NCI-H2196 (cell line): ENCODE results near the gene SHBG.
"Not testable (repeated sequence)": the region's sequence is repeated elsewhere in the genome, so short reads cannot be mapped to it uniquely, and the experiment has no call there.

Experiments
- DNase-seq: peaks from one replicate; lab custom pipeline; 2025; ENCODE audit not compliant: unreplicated experiment; lab: John Stamatoyannopoulos, UW

Gene SHBG, protein sequence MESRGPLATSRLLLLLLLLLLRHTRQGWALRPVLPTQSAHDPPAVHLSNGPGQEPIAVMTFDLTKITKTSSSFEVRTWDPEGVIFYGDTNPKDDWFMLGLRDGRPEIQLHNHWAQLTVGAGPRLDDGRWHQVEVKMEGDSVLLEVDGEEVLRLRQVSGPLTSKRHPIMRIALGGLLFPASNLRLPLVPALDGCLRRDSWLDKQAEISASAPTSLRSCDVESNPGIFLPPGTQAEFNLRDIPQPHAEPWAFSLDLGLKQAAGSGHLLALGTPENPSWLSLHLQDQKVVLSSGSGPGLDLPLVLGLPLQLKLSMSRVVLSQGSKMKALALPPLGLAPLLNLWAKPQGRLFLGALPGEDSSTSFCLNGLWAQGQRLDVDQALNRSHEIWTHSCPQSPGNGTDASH

DNA sequence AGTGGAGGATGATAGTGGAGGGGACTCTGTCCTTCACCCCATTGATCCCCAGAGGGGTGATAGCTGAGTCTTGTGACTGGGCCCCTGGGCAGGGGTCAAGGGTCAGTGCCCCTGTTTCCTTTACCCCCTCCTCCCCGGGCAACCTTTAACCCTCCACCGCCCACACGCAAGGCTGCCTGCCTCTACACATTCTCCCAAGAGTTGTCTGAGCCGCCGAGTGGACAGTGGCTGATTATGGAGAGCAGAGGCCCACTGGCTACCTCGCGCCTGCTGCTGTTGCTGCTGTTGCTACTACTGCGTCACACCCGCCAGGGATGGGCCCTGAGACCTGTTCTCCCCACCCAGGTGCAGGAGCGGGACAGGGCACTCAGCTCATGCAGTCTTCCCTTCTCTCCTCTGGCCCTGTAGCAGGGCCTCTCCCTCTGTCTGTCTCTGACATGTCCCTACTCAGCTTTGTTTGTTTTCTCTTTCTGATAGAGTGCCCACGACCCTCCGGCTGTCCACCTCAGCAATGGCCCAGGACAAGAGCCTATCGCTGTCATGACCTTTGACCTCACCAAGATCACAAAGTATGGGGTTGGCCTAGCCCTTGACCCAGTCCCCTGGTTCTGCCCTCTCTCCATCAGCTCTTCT is at the start of gene SHBG:
TSS of gene SHBG (plus strand) at position 197 of the 633 bp plus-strand sequence. CDS start at position 235, 38 bp downstream.
- DNase-seq: no peak

DNA sequence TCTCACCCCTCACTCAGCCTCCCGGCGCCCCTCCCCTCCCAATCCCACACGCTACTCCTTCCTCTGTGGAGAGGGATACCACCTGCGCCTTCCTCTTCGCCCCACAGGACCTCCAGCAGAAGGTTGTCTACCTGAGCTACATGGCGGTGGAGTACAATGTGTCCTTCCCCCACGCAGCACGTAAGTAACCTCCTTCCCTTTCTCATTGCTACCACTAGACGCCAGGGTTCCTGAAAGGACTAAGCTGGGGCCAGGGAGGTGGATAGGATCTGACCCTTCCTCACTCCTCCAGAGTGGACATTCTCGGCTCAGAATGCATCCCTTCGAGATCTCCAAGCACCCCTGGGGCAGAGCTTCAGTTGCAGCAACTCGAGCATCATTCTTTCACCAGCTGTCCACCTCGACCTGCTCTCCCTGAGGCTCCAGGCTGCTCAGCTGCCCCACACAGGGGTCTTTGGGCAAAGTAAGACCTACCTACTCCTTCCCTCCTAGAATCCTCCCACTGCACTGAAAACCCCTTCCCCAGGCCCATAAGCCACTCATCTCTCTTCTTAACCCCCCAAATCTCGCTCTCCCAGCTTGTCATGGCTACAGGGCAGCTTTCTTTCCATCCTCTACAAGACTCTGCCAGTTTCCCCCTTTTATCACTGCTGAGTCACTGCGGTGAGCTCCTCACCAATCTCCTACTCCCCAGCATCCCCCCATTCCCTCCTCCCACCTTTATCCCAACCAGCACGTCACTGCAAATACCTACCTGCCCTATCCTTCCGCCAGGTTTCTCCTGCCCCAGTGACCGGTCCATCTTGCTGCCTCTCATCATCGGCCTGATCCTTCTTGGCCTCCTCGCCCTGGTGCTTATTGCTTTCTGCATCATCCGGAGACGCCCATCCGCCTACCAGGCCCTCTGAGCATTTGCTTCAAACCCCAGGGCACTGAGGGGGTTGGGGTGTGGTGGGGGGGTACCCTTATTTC is 49.0 kb upstream of the SHBG start:
- no peak for DNase-seq

DNA sequence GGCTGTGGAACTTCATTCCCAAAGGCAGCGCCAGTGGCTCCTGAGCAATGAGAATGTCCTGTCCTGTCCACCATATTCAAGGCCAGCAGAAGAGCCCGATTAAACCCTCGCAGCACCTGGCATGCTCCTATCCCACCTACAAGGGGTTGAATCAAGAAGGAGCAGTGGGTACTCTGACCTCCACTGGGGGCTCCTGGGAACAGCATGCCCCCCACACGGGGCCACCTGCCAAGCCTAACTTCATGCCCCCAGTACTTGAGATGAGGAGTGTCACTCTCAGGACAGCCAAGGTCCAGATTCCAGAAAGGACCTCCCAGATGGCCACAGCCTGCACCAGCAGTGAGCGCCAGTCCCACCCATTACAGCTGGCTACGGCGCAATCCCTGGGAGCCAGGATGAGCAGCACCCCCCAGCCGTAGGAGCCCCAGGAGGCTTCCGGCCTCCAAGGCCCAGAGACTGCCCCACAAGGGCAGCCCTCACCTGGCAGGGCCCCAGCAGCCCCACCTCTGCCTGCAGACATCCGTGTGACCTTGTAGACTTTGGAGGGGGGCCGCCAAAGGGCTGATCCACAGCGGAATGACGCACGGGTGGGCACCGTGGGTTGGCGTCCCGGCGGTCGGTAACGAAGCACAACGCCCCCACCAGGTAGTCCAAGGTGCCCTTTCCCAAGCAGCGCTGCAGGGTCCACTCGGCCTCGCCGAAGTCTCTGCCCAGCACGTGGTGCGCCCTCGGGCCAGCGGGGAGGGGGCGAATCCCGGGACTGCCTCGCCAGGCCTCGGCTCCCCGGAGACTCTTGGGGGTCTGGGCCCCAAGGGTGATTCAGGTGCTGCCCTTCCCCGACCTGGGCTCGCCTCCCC is 47.3 kb upstream of the SHBG start:
- DNase-seq: no peak

DNA sequence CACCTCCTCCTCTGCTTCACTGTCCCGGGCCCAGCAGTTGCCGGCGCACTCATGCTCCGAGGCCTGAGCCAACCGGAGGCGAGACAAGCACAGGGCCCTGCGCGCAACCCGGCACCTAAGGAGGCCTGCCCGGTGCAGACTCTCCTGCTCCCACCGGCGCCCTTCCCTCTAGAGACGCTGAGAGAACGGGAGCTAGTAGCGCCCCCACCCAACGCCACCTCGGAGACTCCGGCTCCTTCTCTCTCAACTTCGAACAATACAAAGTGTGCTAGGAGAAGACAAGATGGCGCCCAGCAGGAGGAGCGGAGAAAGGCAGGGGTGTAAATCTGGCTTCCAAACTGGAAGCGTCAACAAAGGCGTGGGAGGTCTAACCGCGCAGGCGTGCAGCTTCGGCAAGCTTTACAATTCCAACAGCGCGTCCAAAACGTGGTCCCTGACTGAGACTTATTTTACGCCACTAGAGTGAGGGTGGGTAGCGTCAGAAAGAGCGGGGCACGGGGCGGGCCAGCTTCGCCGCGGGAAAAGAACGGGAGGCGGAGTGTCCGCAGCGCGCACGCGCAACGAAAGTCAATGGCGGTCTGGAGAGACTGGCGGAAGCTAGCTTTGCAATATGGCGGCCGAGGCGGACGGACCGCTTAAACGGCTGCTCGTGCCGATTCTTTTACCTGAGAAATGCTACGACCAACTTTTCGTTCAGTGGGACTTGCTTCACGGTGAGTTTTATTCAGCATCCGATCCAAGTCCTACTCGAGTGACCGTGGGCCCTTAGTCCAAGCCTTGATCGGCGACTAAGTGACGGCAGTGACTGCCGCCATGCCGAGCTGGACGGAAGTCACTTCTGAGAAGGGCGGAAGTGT is 46.5 kb upstream of the SHBG start, which contains the start of gene MPDU1:
TSS of gene MPDU1 (plus strand) at position 600 of the 857 bp plus-strand sequence. CDS start at position 611, 11 bp downstream.
- DNase-seq: peak; percentile 89

DNA sequence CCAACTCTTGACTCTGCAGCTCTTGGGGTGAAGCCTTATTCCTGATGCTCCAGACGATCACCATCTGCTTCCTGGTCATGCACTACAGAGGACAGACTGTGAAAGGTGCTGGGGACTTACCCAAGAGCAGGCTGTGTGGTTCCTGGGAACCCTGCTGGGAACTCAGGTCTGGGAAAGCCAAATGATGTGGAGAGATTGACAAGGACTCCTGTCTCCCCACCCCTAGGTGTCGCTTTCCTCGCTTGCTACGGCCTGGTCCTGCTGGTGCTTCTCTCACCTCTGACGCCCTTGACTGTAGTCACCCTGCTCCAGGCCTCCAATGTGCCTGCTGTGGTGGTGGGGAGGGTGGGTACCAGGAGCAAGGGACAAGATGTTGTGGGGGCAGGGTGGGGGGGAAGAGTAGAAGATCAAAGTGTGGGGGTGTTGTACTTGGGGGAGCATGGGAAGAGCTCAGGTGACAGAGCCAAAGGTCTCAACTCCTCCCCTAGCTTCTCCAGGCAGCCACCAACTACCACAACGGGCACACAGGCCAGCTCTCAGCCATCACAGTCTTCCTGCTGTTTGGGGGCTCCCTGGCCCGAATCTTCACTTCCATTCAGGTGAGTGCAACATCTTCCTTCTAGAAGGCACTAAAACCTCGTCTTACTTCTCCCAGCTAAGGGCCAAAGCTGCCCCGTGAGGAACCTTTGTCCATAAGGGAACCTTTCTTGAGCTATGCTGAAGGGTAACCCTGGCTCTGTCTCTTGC is 43.1 kb upstream of the SHBG start:
- no peak for DNase-seq

DNA sequence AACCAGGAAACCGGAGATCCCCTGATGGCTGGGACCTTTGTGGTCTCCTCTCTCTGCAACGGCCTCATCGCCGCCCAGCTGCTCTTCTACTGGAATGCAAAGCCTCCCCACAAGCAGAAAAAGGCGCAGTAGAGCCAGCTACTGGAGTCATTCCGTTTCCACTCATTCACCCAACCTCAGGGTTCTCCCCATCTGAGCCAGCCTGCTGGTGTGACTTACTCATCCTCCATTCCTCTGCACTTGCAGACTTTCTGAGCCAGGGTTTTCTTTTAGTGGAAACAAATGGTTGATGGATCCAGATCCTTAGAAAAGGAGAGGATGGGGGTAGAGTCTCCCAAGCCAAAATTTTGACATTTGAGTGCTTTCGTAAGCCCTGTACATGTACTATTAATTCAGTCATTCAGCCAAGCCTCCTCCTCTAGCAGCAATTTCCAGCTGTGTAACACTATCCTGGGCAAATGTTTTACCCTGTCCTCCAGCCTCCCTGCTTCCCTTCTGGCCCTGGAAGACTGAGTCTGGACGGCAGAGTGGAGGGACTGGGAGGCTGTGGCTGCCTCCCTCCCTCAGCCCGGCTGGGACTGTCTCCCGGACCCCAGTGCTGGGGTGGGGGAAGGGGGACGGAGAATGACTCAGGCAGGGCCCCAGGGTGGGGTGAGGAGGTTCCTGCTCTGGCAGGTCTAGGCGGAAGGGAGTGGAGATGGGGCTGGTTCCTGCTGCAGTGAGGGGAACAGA is 42.3 kb upstream of the SHBG start:
- no peak for DNase-seq

DNA sequence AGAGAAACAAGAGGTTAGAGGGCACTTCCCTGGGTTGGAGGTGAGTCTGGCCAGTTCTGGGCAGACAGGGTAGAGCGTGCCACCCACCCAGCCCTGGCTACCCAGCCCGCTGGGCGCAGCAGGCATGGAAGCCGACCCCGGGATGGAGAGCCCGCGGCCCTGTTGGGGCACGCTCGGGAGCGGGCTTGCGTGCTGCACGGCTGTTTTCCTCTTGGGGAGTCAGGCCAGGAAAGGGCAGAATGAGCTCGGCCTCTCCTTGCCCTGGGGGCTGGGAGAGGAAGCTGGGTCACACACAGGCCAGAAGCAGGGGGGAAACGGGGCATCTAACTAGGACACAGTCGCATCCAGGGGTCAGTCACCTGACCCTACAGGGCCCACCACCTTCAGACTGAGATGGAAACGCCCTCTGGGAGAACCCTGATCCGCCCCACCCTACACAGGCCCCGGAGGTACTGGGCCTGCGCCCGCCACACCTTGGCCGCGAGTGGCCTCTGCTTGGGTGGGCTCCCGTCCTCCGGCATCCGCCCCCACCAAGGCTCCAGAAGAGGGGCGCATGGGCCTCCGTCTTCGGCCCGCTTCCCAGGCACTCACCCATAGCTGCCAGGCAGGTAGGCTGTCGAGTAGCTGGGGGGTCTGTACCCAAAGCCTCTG is 41.3 kb upstream of the SHBG start:
- DNase-seq: no peak

DNA sequence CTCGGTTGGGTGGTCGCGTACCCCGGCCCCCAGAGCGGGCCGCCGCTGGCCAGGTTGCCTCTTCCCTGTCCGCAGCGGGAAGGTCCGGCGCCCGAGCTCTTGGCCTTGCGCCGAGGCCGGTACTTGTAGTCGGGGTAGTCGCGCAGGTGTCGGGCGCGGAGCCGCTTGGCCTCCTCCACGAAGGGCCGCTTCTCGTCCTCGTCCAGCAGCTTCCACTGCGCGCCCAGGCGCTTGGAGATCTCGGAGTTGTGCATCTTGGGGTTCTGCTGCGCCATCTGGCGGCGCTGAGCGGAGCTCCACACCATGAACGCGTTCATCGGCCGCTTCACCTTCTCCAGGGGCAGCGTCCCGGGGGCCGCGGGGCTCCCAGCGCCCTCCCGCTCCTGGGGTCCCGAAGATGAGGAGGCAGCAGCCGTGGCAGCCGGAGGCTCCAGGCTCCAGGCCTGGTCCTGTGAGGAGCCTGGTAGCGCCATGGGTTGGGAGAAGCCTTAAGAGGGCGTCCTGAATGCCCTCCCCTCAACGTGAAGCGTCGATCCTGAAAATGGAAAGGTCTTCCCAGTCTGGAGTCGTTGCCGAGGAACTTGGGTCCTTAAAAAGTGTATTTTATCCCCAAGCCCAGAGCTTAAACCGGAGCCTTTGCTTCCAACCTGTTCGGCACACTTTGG is 40.6 kb upstream of the SHBG start:
- DNase-seq: no peak

DNA sequence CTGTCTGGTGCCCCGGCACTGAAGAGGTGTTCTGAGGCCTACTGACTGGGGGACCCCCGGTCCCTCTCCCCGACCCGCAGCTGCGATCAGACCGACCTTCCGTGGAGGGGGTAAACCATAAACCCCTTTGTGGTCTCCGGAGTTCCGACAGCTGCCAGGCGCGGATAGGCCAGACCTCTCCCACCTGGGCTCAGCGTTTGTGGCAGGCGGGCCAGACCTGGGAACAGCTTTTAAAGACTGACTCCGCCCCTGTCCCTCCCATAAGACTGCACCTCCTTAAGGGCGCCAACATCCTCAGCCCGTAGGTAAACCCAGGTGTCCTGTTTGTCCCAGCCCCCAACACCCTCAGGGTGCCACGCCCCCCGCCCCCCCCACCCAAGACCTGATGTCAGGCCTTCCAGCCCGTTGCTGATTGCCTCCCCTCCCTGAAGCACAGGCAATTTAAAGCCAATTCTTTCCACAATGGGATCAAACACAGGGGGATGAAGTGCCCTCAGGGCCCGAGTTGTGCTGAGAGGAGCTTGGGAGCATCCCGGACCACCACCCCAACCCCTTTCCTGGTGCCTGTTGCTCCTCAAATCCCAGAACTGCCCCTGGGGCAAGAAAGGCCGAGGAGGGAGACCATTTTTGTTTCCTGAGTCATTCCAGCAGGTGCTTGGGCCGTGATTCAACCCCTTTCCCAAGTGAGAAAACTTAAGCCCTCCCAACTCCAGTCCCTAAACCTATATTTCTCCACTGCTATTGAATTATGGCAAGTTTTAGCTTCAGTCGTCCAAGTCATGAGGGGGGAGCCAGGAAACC is 39.8 kb upstream of the SHBG start, which contains the start of gene SOX15:
TSS of gene SOX15 (minus strand) at position 204 of the 801 bp plus-strand sequence. CDS start 418 bp downstream, outside the sequence.
- DNase-seq: no peak

DNA sequence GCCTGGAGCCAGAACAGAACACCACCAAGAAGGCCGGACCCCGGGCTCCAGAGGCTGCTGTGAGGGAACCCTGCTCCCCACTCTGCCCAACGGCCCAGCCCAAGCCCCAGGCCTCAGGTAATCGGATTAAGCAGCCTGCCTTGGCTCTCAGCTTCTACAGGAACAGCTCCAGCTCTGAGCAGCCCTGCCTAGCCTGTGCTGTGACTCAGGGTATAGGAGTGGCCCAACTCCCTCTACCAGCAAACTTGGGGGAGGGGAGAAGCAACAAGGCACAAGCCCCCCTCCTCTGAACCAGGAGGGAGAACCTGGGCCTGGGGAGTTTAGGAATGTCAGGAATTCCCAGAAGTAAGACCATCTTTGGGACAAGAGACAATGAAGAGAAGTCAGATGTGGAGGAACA is 39.2 kb upstream of the SHBG start:
- no peak for DNase-seq

DNA sequence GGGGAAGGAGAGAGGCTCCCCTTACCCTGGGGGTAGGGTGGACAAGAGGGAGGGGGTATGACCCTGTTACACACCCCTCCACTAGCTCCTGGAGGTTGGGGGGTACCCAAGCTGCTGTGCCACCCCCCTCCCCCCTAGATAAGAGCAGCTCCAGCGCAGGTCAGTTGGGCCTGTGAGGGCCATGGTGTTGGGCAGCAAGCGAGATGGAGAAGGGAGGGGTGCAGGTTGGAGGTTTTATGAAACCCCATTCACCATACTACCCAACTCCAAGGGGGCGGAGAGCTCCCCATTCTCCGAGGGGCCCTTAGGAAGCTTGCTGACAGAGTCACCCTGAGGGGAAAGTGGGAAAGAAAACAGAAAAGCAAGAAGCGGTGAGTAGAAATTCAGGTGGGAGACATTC is 38.3 kb upstream of the SHBG start:
- no peak for DNase-seq

DNA sequence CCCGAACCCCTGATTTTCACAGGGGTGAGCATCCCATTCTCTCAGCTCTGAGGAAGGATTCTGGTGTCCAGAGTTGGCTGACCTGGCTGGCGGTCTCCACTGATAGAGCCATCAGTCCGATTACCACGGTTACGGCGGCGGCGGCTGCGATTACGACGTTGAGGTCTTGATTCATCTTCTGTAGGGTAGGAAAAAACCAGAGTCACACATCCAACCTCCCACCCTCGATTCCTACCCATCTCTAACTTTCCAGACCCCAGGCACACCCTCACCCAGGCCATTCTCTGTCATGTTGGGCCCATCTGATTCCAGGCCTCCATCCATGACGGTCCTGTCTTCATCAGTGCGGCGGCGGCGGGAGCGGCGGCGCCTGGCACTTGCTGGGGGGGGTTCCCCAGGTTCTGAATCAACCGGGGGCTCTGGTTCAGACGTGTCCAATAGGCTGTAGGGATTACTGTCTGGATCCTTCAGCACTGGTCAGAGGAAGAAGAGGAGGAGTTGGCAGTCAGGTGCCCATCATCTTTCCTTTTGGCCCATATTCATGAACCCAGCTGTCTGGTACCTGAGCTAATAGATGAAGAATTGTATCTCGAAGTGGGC is 37.4 kb upstream of the SHBG start:
- no peak for DNase-seq

DNA sequence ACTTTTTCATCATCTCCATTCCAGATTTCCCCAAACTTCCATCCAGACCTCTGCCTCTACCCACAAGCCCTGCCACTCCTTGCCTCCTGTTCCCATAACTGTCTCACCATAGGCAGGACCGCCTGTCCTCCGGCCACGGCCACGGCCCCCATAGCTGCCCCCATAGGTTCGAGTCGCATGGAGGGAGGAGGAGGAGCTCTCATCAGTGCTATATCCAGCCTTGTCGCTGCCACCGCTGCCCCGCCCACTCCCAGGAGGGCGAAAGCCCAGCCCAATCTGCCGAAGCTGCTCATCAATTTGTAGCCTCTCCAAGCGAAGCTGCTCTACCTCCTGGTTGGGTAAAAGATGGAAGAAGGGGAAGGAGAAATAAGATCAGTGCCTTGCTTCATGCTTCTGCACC is 36.6 kb upstream of the SHBG start:
- DNase-seq: no peak

DNA sequence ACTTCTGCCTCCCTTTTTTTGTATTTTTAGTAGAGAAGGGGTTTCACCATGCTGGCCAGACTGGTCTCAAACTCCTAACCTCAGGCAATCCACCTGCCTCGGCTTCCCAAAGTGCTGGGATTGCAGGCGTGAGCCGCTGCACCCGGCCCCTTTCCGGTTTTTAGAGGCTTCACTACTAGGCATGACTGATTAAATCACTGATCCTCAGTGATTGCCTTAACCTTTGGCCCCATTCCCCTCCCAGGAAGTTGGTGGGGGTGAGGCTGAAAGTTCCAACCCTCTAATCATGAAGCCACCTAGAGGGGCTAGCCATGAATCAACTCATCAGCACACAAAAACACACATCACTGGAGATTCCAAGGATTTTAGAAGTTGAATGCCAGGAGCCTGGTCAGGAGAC is 32.4 kb upstream of the SHBG start:
- DNase-seq: not testable (repeated sequence)

DNA sequence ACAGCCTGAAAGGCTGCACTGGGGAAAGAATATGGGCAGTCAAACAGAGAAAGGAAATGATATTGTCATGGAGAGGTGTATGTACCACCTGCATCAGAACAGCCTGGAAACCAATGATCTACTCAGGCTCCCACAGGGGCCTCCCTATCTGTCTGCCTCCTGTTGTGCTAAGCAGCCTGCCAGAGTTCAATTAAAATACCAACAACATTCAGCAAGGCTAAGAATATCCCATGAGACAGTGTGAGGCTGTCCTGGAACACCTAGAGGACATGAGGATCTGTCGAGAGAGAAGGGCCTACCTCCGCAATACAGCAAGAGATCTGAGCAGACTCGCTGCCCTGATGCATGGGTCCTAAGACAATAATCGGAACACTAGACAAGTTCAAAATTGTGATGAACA is 23.7 kb upstream of the SHBG start:
- DNase-seq: no peak

DNA sequence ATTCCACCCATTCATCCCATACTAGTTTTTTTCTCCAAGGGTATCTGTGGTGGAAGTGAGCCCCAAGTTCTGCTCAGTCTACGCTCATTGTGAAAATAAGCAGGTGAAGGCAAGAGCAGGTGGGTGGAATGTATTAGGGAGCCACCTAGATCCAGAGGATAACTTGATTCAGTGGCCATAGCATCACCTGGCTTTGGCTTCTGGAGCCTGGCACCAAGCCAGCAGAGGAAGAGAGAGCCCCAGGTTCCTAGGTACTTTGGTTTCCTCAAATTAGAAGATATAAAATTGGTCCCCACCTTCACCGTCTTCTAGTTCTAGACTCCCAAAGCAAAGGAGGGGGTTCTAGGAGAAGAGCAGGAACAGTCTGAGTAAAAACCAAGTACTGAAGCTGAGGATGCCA is 19.3 kb upstream of the SHBG start:
- DNase-seq: peak; percentile 3
